ENCODE results near the gene DOCK3. TPM values are rescaled to one million over a fixed set of nuclear protein-coding genes. Genes with fewer than 3 reads are reported as not detected.
"Not testable (repeated sequence)": the region's sequence is repeated elsewhere in the genome, so short reads cannot be mapped to it uniquely, and the experiment has no call there.

The DOCK3 gene
- total RNA-seq, 1 experiment from 2014 or later, result 0.46 TPM

DNA sequence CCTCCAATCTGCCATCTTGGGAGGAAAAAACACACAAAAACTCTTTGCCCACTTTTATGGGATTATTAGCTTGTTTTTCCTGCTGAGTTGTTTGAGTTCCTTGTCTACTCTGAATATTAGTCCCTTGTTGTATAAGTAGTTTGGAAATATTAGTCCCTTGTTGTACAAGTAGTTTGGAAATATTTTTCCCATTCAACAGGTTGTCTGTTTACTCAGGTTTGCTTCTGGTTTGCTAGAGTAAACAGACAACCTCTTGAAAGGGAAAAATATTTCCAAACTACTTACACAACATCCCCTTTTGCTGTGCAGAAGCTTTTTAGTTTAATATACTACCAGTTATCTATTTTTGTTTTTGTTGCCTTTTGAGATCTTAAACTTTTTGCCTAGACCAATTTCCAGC is 517.0 kb downstream of the DOCK3 start:
- DNase-seq (ENCODE audit: low read depth), result no peak

GRCh38 chr3:51198477-51198876 is 523.8 kb downstream of the DOCK3 start:
- DNase-seq (ENCODE audit: low read depth), result no peak

DNA sequence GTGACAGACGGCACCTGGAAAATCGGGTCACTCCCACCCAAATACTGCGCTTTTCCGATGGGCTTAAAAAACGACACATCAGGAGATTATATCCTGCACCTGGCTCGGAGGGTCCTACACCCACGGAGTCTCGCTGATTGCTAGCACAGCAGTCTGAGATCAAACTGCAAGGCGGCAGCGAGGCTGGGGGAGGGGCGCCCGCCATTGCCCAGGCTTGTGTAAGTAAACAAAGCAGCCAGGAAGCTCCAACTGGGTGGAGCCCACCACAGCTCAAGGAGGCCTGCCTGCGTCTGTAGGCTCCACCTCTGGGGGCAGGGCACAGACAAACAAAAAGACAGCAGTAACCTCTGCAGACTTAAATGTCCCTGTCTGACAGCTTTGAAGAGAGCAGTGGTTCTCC is 524.6 kb downstream of the DOCK3 start:
- not testable (repeated sequence) for DNase-seq (ENCODE audit: low read depth)

- DNase-seq (ENCODE audit: low read depth), result no peak
Measured at GRCh38 chr3:51216291-51216690, 541.6 kb downstream of the DOCK3 start.

GRCh38 chr3:51221959-51222358 is 547.2 kb downstream of the DOCK3 start:
- DNase-seq (ENCODE audit: low read depth), result no peak

- DNase-seq (ENCODE audit: low read depth), result no peak
Measured at GRCh38 chr3:51224283-51224682, 549.6 kb downstream of the DOCK3 start.

DNA sequence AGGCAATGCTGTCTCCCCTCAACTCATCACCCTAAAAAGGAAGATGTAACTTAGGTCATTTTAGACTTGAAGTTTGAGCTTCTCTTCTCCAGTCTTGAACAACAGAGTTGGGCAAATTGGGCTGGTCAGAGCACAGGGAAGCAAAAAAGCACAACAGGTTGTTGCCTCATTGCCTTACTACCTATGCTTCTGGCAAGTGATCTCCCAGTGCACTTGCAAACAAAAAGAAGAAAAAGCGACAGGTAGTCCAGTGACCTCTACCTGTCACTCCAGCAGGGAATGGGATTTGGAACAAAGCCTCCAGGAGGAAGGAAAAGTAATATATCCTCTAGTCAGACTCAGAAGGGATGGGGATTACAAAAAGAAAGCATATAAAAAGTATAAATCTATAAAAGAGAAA is 550.1 kb downstream of the DOCK3 start:
- no peak for DNase-seq (ENCODE audit: low read depth)

DNA sequence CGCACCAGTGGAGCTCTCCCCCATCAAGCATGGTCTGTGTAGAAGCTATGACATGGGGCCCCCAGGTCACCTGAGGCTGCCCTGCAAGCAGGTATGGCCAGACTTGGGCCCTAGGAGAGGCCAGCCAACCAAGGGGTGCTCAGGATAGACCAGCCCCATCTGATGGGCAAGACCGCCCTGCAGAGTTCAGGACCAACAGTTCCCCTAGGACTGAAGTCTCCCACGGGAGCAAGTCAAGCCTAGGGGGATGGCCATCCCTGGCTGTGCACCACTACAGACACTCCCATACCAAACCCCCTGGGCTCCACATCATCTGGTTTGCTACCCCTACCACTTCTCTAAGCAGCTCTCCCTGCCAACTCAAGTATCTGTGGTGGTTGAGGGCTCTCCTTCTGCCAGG is 568.2 kb downstream of the DOCK3 start:
- DNase-seq (ENCODE audit: low read depth), result no peak

GRCh38 chr3:51243924-51244323 is 569.2 kb downstream of the DOCK3 start:
- DNase-seq (ENCODE audit: low read depth), result no peak

- no peak for DNase-seq (ENCODE audit: low read depth)
Measured at GRCh38 chr3:51245867-51246266, 571.1 kb downstream of the DOCK3 start.

GRCh38 chr3:51257870-51258269 is 583.1 kb downstream of the DOCK3 start:
- no peak for DNase-seq (ENCODE audit: low read depth)

- DNase-seq (ENCODE audit: low read depth), result not testable (repeated sequence)
Measured at GRCh38 chr3:51264166-51264565, 589.4 kb downstream of the DOCK3 start.

GRCh38 chr3:51268132-51268531 is 593.4 kb downstream of the DOCK3 start:
- DNase-seq (ENCODE audit: low read depth), result no peak

- peak; percentile 19 for DNase-seq (ENCODE audit: low read depth)
Measured at GRCh38 chr3:51269466-51269865, 594.7 kb downstream of the DOCK3 start.

DNA sequence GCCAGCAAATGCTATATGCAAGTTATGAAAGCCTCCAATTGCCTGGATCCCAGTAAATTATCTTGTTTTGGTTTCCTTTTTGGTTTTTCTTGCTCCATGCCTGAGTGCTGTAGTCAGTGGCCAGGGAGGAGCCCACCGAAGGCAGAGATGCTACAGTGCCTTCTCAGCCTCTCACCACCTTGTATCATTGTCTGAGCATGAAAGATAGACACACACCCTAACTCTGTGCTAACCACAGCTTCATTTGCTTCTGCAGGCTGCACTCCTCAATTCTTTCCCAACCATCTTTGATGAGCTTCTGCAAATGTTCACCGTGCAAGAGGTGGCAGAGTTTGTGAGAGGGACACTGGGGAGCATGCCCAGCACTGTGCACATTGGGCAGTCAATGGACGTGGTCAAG is 595.8 kb downstream of the DOCK3 start:
- DNase-seq (ENCODE audit: low read depth), result no peak

DNA sequence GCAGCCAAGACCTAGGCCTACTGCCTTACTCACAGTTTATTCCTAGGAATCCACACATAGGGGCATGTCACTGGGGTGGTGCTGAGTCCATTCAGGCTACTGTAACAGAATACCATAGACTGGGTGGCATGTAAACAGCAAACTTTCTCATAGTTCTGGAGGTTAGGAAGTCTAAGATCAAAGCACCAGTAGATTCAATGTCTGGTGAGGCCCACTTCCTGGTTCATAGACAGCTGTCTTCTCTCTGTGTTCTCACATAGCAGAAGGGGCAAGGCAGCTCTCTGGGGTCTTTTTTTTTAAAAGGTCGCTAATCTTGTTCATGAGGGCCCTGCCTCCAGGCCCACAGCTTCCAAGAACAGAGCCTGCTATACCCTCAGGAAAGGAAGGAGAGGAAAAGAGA is 596.4 kb downstream of the DOCK3 start:
- no peak for DNase-seq (ENCODE audit: low read depth)

DNA sequence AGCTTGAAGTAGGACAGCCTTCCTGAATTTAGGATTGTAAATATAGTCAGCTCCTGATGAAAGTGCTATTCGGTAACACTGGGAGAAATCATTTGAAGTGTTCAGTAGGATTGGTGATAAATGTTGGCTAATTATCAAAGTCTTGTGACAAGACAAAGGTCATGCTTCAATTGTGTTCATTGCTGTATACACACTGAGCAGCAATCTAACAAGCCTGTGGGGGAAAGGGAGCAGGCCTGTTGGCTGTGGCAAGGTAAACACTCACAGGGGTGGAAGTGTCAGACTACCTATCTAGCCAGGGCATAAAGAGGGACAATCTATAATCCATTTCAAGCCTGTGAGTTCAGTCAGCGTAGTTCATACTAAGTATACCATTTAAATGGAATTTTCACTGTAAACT is 599.3 kb downstream of the DOCK3 start:
- DNase-seq (ENCODE audit: low read depth), result no peak

- no peak for DNase-seq (ENCODE audit: low read depth)
Measured at GRCh38 chr3:51275111-51275805, 600.5 kb downstream of the DOCK3 start.

- no peak for DNase-seq (ENCODE audit: low read depth)
Measured at GRCh38 chr3:51276046-51276445, 601.3 kb downstream of the DOCK3 start.

GRCh38 chr3:51279448-51279847 is 604.7 kb downstream of the DOCK3 start:
- no peak for DNase-seq (ENCODE audit: low read depth)

- DNase-seq (ENCODE audit: low read depth), result no peak
Measured at GRCh38 chr3:51280176-51280575, 605.4 kb downstream of the DOCK3 start.

DNA sequence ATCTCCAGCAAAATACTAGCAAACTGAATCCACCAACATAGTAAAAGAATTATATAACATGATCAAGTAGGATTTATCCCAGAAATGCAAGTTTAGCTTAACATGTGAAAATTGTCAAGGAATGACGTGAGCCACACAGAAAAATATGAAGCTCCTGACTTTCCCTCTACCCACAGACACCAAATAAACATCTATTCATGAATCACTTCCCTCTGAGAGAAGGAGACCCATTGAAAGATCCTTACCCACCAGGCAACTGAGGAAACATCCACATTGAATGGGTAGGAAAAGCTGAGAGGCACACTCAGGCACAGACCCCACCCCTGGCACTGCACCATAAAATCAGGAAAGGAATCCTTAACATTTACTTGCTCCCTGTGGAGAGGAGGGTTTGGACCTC is 608.2 kb downstream of the DOCK3 start:
- DNase-seq (ENCODE audit: low read depth), result peak; percentile 32

DNA sequence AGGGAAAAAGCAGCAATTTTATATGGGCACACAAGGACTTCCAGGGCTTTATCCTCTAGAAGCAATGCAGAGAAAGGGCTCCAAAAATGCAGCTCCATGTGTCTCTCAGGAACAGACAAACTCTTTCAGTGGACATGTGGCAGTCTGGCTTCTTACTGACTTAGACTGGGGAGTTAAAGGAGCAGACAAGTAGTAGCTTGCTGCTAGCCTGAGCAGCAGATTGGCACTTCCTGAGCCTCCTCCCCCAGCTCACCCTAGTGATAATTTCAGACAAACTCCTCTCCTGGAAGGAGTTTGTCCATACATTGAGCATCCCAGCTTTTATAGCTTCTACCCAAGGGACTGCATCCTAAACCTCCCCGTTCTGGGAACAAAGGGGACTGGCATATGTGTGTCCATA is 608.7 kb downstream of the DOCK3 start:
- DNase-seq (ENCODE audit: low read depth), result peak; percentile 4

DNA sequence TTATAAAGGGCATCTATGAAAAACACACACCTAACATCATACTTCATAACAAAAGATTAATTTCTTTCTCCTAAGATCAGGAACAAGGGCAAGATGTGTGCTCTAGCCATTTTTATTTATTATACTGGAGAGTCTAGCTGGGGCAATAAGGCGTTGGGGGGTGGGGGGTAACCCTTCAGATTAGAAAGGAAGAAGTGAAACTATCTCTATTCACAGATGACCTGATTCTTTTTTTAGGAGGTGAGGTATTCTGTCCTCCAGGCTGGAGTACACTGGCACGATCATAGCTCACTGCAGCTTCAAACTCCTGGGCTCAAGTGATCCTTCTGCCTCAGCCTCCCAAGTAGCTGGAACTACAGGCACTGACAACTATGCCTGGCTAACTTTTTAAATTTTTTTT is 620.9 kb downstream of the DOCK3 start:
- DNase-seq (ENCODE audit: low read depth), result no peak

Measured in LHCN-M2 (cell line).